A172 (cell line): ENCODE results near the gene CCL16. TPM values are rescaled to one million over a fixed set of nuclear protein-coding genes. Genes with fewer than 3 reads are reported as not detected.
"Not testable (repeated sequence)": the region's sequence is repeated elsewhere in the genome, so short reads cannot be mapped to it uniquely, and the experiment has no call there.

Experiments used
- DNase-seq: peaks from one replicate; pipeline ENCODE4 v3.0.0-alpha.2; 2015; ENCODE audit warnings: low spot score
- total RNA-seq: library from RNA; depleted of rRNA; stranded (reverse); fragments of >200 nt; shearing (Covaris generic); gene quantifications from 2 replicates; pipeline ENCODE4 v1.2.3, GENCODE V29; 2014; rRNA removed

CCL16 gene
- total RNA-seq, 1 experiment from 2014 or later = not detected

DNA sequence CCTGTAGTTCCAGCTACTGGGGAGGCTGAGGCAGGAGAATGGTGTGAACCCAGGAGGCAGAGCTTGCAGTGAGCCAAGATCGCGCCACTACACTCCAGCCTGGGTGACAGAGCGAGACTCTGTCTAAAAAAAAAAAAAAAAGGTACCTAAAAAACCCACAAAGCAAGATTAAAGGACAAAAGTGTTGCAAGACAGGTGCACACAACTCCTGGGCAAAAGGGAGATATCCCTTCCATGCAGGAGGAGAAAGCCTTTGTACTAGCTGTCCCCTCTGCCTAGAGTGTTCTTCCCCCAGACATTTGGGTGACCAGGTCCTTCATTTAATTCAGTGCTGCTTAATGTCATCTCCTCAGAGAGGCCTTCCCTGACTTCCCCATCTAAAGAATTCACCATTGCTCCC, 42.8 kb downstream of the CCL16 start:
- not testable (repeated sequence) for DNase-seq

DNA sequence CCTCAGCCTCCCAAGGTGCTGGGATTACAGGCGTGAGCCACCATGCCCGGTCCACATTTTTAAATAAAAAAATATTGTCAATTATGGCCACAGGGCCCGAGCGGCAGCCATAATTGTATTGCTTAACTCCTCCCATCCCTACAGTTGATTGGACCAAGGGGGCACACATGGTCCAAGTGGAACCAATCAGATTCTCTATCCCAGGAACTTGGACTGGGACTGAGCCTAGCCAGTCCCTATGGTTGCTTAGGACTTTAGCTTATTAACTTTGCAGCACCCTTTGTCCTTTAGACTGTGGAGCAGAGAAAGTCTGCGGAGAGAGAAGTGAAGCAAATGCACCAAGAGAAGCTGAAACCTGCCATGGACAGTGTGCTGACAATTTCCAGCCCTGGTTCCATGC, 45.2 kb downstream of the CCL16 start:
- DNase-seq = no peak

DNA sequence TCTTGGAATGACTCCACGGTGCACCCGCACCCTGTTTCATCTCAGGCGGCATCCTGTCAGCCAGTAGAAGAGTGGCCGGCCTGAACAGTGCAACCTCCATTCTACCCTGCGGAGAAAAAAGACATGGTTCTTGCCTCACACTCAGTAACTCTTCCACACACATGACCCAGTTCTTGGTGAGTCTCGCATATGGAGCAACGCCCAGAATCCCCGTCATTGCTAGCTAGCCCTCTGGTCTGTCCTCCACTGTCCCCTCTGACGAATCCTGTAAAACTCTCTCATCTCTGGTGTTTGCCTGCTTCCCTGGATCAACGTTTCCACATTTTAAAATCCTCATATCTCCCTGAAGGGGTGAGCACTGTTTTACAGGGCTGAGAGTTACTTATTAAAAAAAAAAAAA, 46.5 kb downstream of the CCL16 start:
- no peak for DNase-seq

DNA sequence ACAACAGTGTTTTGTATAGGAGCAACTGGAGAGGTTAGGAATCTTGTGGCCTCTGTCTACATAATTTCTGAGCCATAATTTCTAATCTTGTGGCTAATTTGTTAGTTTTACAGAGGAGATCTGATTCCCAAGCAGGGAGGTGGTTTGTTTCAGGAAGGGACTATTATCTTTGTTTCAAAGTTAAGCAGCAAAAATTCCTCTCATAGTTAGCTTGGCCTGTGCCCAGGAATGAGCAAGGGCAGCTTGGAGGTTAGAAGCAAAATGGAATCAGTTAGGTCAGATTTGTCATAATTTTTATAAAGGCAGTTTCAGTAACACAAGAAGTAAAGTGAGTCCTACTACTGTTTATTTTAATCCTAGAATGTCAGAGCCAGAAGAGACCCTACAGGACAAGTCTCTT, 48.7 kb downstream of the CCL16 start:
- no peak for DNase-seq

DNA sequence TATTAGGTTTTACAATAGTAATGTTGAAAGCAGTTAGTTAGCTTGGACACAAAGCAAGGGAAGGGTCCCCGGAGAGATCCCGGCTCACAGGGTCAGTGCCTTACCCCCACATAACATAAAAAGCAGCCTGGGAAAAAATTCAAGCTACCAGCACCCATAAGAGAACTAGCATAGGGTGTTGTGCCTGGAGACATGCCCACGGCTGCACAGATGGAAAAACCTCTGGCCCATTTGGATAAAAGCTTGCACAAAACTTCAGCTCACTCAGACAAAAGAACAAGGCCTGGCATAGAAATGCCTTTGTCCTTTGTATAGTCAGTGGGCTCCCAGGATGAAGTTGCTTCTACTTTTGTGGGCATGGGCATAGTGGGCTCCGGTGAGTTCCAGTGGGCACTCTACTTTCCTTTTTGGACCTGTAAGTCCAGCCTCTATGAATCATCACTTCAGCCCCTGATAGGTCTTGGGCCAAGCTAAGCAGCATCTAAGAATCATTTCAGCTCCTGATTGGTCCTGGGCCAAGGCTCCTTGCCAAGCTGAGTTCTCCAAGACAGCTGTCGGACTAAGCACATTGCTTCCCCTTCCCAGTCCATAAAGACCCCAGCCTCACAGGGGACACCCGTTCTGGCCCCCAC, 49.4 kb downstream of the CCL16 start:
- peak; percentile 10 for DNase-seq

DNA sequence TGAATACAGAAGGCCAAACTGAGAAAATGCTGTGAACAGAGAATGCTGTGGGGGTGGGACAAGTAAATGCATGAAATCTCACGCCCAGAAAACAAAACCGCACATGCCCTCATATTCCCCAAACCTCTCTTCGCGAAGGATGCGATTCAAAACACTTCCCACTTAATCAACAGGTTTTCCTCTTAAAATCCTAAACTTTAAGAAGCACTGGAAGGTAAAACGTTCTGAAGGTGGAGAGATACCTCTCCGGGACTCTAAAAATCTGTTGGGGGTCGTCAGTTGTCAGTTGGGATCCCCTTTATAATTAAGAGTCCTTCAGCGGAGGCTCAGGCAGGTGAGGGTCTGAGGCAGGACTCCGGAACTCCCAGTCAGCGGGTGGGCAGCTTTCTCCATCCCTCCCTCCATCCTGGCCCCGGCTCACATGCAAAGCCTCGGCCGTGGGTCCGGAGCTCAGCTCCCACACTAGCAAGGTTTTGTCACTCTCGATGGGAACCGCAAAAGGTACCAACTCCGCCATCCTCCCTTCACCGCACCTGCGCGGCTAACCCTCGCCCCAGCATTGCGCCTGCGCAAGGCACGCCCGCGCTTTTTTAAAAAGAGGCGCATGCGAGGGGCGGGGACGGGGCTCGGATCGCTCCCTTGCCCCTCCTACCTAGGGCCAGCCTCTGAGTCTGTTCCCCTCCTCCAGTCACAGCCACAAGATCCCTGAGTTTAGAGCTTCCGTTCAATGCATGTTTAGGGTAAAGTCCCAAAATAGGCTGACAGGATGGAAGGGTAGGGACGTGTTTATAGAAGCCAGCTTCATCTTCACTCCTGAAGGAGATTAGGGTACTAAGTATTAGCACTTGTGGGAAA, 50.9 kb downstream of the CCL16 start, which contains the start of gene RDM1:
RDM1 (minus strand) TSS at position 563 of the 855 bp plus-strand sequence; CDS start at position 517, 46 bp downstream.
- peak; percentile 81 for DNase-seq

DNA sequence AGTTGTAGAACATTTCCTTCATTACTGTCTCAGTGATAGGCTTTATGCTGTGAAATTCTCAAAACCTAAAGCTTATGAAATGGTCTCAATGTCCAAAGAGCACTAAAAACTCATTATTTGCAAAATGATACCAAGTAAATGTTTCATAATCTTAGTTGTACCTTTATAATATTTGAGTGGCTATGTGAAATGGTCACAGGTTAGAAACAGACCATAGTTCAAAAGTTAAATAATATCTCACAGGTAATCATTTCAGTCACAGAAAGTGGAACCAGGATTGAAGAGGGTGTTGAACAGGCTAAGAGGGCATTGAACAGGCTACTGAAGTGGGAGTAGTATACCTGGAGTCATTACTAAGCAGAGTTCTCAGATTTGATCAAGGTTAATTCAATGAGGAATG, 53.6 kb downstream of the CCL16 start:
- DNase-seq = no peak

Other genes with a start within 250 kb of the CCL16 start
- 0.69 and 0.98 TPM in 2 replicates for gene RASL10B, start 249.9 kb downstream of the CCL16 start, total RNA-seq
- gene GAS2L2, start 228.3 kb downstream of the CCL16 start, total RNA-seq = not detected in 2 replicates
- gene C17orf50, start 220.6 kb downstream of the CCL16 start, total RNA-seq = not detected in 2 replicates
- 0.57 and 1.6 TPM in 2 replicates for gene MMP28, start 185.9 kb downstream of the CCL16 start, total RNA-seq
- gene TAF15, start 172.0 kb downstream of the CCL16 start, total RNA-seq = 20.3 and 31.1 TPM in 2 replicates
- not detected in 2 replicates for gene HEATR9, start 112.6 kb downstream of the CCL16 start, total RNA-seq
- gene CCL5, start 101.1 kb downstream of the CCL16 start, total RNA-seq = not detected in 2 replicates
- gene RDM1, start 50.7 kb downstream of the CCL16 start, total RNA-seq = 7.1 and 8.1 TPM in 2 replicates
- not detected in 2 replicates for gene LYZL6, start 37.8 kb downstream of the CCL16 start, total RNA-seq
- not detected in 2 replicates for gene CCL14, start 5.2 kb upstream of the CCL16 start, total RNA-seq
- gene CCL15, start 20.1 kb upstream of the CCL16 start, total RNA-seq = not detected in 2 replicates
- not detected in 2 replicates for gene CCL23, start 36.5 kb upstream of the CCL16 start, total RNA-seq
- not detected in 2 replicates for gene CCL18, start 82.8 kb upstream of the CCL16 start, total RNA-seq
- not detected in 2 replicates for gene CCL3, start 108.6 kb upstream of the CCL16 start, total RNA-seq
- gene CCL4, start 122.3 kb upstream of the CCL16 start, total RNA-seq = not detected in 2 replicates
- gene TBC1D3B, start 195.1 kb upstream of the CCL16 start, total RNA-seq = 1.9 and 3.7 TPM in 2 replicates
- not detected in 2 replicates for gene CCL3L1, start 215.3 kb upstream of the CCL16 start, total RNA-seq
- gene CCL4L2, start 229.6 kb upstream of the CCL16 start, total RNA-seq = not detected in 2 replicates